Progenitor cell of endocrine pancreas (in vitro differentiated cells): ENCODE measurements around the gene PIM3. TPM values are rescaled to one million over a fixed set of nuclear protein-coding genes. Genes with fewer than 3 reads are reported as not detected.

Experiments used
- DNase-seq: peaks from one replicate; pipeline ENCODE4 v3.0.0; 2021; ENCODE audit warnings: low spot score; ENCODE audit not compliant: unreplicated experiment
- H3K27ac Mint-ChIP-seq: 2 replicates; pipeline ENCODE4 v1.8.0; 2021; ENCODE audit warnings: mild to moderate bottlenecking, moderate library complexity, mixed read lengths
- H3K27me3 Mint-ChIP-seq: 2 replicates; pipeline ENCODE4 v1.8.0; 2021; ENCODE audit warnings: mixed read lengths
- H3K36me3 Mint-ChIP-seq: 2 replicates; pipeline ENCODE4 v1.8.0; 2022; ENCODE audit warnings: mixed read lengths; ENCODE audit not compliant: insufficient read depth
- H3K4me1 Mint-ChIP-seq: 2 replicates; pipeline ENCODE4 v1.8.0; 2021; ENCODE audit warnings: low read depth, mixed read lengths
- H3K4me3 Mint-ChIP-seq: 2 replicates; pipeline ENCODE4 v1.8.0; 2021; ENCODE audit warnings: low read depth, mild to moderate bottlenecking, moderate library complexity, mixed read lengths
- H3K9me3 Mint-ChIP-seq: 2 replicates; pipeline ENCODE4 v1.8.0; 2021; ENCODE audit warnings: low read depth, mixed read lengths
- CTCF ChIP-seq: fragments of 200-600 bp; sonication (generic); IDR thresholded peaks from one replicate; pipeline ENCODE4 v1.5.0; 2021; ENCODE audit warnings: antibody characterized with exemption, mild to moderate bottlenecking; ENCODE audit not compliant: unreplicated experiment
- total RNA-seq: library from RNA; stranded (reverse); gene quantifications from 2 replicates; pipeline ENCODE4 v1.2.1, GENCODE V29; 2021

The PIM3 gene
- total RNA-seq, 1 donor from 2014 or later: 17.4 TPM

- H3K36me3 Mint-ChIP-seq: peaks cover 2% of the 10 kb centered on the region
- no peak for TF ChIP-seq CTCF
- no peak overlapping the region for H3K4me3 Mint-ChIP-seq
- H3K27me3 Mint-ChIP-seq: no peaks in the 10 kb centered on the region
- H3K9me3 Mint-ChIP-seq: no peaks in the 10 kb centered on the region
- no peak for DNase-seq
- peaks cover 2% of the 10 kb centered on the region for H3K4me1 Mint-ChIP-seq
- H3K27ac Mint-ChIP-seq: no peak overlapping the region
Measured at GRCh38 chr22:49964136-49965090, 3.8 kb downstream of the PIM3 start.

DNA sequence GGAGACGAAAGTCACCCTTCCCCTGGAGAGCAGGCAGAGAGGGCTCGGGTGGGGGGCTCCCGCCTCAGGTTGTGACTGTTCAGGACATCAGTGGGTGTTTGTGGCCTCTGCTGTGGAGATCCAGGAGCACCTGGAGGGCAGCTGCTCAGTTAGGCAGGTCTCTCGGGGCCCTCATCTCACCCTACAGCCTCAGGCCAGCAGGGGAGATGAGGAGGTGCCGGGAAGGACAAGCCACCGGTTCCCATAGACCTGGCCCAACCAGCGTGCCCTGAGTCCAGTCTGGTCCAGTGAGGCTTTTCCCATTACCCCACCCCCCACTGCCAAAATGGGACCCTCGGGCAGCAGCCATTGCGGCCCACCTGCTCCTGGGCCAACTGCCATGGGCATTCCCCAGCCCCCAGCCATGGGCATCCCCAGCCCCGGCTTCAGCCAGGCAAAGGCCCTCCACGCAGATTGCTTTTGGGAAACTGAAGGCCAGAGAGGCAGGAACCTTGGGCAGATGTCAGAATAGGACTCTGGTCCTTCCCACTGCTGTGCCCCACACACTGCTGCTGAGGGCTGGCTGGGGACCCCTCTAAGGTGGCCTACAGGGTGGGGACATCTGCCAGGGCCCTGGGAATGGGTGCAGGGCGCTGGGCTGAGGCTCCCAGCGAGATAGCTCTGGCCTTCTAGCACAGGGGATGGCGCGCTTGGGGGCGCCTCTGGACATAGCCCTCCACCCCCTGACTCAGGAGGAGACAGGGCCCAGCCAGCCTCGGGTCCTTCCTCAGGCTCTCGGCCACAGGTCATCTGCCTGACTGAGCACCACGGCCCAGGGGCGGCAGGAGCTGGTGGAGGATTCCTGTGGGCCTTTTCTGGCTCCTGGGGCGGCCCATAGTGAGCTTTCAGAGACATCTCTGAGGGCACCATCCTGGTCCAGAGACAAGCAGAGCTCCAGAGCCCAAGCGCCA lies 4.8 kb downstream of the PIM3 start:
- peaks cover 2% of the 10 kb centered on the region for H3K4me1 Mint-ChIP-seq
- peaks cover 2% of the 10 kb centered on the region for H3K36me3 Mint-ChIP-seq
- no peak for TF ChIP-seq CTCF
- DNase-seq: no peak
- peaks cover under 1% of the 10 kb centered on the region for H3K27me3 Mint-ChIP-seq
- H3K27ac Mint-ChIP-seq: no peak overlapping the region
- H3K4me3 Mint-ChIP-seq: no peak overlapping the region
- H3K9me3 Mint-ChIP-seq: no peaks in the 10 kb centered on the region

DNA sequence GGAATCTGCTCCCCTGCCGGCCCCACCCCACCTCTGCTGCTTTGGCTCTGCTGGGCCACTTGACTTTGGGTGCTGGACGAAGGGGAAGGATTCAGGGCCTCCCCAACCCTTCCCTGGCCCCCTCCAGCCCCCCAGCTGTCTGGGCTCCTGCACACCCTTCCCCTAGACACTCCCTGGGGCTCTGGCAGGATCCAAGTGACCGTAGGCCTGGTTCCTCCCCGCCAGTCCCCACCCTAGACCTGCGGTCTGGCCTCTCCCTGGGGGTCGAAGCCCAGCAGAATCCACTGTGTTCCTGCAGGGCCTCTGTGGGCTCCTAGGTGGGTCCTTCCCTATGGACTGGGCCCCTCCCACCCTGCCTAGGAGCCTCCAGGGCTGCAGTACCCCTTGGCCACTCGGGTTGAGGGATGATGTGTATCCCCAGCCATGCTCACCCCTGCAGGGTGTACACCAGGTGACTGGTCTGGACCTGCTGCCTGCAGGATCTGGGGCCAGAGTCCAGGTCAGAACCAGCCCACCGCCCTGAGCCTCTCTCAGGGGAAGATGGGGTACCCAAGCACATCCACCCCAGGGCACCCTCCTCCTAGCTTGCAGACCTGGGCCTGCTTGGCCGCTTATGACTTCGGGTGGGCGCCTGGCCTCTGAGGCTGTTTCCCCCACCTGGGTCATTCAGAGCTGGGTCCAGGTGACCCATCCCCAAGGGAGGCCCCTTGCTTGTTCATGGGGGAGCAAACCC lies 5.6 kb downstream of the PIM3 start:
- no peaks in the 10 kb centered on the region for H3K9me3 Mint-ChIP-seq
- peaks cover 6% of the 10 kb centered on the region for H3K4me1 Mint-ChIP-seq
- peaks cover 7% of the 10 kb centered on the region for H3K27me3 Mint-ChIP-seq
- H3K36me3 Mint-ChIP-seq: peaks cover 2% of the 10 kb centered on the region
- no peak overlapping the region for H3K27ac Mint-ChIP-seq
- TF ChIP-seq CTCF: no peak
- no peak for DNase-seq
- H3K4me3 Mint-ChIP-seq: no peak overlapping the region

- peaks cover 6% of the 10 kb centered on the region for H3K4me1 Mint-ChIP-seq
- DNase-seq: peak; percentile 10
- H3K27me3 Mint-ChIP-seq: peaks cover 7% of the 10 kb centered on the region
- H3K36me3 Mint-ChIP-seq: peaks cover 2% of the 10 kb centered on the region
- no peak for TF ChIP-seq CTCF
- no peak overlapping the region for H3K4me3 Mint-ChIP-seq
- H3K27ac Mint-ChIP-seq: peak overlapping the region; percentile 20
- H3K9me3 Mint-ChIP-seq: no peaks in the 10 kb centered on the region
Measured at GRCh38 chr22:49966774-49967705, 6.5 kb downstream of the PIM3 start.
